HG03039 (cell line): ENCODE data around the gene KLHL3.
"Not testable (repeated sequence)": the region's sequence is repeated elsewhere in the genome, so short reads cannot be mapped to it uniquely, and the experiment has no call there.

Experiments
- ATAC-seq: cut with Tn5 transposase; IDR thresholded peaks from one replicate; pipeline ENCODE4 v1.9.1; 2021; ENCODE audit warnings: mild to moderate bottlenecking, moderate library complexity; ENCODE audit not compliant: unreplicated experiment

The KLHL3 gene, protein sequence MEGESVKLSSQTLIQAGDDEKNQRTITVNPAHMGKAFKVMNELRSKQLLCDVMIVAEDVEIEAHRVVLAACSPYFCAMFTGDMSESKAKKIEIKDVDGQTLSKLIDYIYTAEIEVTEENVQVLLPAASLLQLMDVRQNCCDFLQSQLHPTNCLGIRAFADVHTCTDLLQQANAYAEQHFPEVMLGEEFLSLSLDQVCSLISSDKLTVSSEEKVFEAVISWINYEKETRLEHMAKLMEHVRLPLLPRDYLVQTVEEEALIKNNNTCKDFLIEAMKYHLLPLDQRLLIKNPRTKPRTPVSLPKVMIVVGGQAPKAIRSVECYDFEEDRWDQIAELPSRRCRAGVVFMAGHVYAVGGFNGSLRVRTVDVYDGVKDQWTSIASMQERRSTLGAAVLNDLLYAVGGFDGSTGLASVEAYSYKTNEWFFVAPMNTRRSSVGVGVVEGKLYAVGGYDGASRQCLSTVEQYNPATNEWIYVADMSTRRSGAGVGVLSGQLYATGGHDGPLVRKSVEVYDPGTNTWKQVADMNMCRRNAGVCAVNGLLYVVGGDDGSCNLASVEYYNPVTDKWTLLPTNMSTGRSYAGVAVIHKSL

DNA sequence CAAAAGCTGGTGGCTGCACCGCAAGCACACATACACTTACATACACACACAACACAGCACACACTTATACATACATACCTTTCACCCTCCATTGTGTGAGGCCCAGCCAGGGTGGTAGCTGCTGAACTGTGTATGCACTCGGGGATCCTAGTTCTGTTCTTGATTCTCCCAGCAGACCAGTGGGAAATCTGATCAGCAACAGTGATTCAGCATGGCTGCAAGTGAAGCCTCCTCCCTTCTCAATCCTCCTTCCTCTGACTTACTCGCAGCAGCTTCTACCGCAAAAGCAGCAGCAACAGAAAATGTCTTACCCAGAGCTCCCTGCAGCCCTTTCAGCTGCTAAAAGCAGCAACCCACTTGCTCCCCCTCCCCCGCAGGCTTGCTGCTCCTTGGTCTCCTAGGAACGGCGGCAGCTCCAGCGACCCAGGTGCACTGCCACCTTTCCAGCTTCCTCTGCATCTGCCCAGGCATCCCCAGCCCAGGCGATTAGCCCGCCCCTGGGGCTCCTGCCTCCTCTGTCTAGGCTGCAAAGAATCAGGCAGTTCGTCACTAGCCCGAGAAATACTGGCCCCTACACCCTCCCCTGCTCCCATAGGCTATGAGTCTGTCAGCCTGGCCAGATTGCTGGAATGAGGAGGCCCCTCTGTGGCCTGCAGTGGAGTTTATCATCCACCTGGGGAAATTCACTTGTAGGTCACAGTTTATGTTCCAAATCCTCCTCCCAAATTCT, at the start of gene KLHL3:
KLHL3 (minus strand) TSS at position 535 of the 730 bp plus-strand sequence; CDS start at position 92, 443 bp downstream.
- ATAC-seq, result peak; percentile 47

DNA sequence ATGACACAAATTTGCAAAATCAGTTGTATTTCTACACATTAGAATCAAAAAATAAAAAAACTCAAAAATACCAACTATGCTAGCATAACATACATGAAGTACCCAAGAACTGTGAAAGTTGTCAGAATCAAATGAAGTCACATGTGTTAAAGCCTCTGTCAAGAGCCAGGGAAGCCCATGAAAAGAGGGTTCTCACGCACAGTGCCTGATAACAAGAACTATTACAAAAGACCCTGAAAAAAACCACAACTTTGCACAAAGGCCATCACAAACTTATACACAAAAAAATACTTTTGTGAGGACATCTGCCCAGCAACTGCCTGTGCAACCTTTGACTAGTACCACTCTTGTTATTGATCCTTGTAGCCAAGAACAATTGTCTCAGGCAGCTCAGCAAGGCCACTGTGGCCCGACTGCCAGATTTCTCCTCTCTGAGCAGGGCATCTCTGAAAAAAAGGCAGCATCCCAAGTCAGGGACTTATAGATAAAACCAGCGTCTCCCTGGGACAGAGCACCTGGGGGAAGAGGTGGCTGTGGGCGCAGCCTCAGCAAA, 47.2 kb upstream of the KLHL3 start:
- no peak for ATAC-seq

DNA sequence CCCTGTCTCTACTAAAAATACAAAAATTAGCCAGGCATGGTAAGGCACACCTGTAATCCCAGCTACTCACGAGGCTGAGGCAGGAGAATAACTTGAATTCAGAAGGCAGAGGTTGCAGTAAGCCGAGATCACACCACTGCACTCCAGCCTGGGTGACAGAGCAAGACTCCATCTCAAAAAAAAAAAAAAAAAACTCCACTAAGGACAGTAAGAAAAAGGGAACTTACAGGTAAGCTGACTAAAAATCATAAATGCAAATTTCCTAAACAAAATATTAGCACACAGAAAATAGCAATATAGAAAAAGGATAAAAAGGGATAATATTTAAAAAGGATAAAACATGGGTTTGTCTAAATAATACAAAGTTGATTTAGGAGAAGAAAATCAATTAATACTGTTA, 46.2 kb upstream of the KLHL3 start:
- no peak for ATAC-seq

DNA sequence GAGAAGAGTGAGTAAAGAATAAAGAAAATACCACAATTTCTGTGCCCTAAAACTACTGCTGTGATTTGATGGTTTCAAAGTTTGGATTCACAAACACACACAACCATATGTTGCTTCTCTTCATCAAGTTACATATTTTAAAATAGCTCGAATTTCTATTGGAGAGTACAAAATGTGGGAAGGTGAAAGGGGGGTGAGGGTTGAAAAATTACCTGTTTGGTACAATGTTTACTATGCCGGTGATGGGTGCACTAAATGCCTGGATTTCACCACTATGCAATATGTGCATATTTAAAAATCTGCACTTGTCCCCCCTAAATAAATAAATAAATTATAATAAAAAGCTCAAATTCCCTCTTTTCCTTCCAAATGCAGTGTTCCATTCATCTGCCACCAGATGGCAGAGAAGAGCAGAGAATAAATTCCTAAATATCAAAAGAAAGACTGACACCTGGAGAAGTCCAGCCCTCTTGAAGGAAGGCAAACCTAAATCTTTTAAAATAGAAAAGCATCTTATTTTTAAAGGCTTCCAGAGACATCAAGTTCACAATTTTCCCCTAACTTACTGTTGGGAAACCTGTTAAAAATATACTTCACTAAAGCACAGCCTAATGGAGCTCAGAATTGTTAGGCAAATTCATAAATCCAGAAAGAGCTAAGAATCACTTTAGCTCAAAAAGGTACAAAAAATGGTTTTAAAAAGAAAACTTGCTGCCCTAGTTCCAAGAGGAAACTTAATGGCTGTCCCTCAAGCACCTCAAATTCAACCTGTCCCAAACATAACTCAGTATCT, 43.1 kb upstream of the KLHL3 start:
- ATAC-seq, result no peak

DNA sequence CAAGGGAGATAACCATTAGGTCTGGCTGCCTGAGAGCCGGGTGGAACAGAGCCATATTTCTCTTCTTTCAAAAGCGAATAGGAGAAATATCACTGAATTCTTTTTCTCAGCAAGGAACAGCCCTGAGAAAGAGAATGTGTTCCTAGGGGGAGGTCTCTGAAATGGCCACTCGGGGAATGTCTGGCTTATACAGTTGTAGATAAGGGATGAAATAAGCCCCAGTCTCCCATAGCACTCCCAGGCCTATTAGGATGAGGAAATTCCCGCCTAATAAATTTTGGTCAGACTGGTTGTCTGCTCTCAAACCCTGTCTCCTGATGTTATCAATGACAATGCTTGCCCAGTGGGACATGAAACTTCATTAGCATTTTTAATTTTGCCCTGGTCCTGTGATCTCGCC, 32.0 kb upstream of the KLHL3 start:
- ATAC-seq, result not testable (repeated sequence)

DNA sequence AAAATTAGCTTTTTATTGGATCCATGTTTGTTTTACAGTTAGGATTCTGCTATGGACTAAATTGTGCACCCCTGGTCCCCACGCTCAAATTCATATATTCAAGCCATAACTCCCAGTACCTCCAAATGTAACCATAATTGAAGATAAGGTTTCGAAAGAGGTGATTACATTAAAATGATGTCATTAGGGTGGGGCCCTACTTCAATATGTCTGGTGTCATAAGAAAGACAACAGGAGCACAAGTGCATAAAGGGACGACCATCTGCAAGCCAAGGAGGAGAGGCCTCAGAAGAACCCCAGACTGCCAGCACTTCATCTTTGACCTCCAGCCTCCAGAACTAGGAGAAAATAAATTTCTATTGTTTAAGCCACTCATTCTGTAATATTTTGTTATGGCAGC, 25.7 kb upstream of the KLHL3 start:
- ATAC-seq, result no peak

DNA sequence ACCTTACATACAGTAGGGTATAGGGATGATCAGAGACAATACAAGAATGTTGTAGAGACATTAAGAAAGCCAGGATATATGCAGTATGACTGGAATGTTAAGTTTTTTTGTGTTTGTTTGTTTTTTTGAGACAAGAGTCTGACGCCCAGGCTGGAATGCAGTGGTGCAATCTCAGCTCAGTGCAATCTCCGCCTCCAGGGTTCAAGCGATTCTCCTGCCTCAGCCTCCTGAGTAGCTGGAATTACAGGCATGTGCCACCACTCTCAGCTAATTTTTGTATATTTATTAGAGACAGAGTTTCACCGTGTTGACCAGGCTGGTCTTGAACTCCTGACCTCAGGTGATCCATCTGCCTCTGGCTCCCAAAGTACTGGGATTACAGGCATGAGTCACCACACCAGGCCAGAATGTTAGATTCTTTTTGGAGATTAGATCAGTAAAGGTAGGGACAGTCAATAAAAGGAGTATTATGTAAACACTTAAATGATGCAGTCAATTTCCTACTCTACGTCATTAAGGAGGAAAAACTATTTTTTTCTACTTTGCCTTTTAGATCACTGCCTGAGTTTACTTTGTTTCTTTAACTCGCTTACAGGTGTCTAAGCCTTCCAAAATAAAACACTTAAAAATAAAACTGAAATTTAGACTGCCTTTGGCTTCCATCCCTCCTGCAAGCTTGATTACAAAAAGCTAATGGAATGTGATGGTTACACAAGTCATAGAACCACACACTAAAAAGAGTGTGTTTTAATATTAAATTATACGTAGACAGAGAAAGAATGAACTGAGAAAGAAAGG, 25.0 kb upstream of the KLHL3 start:
- ATAC-seq, result no peak

DNA sequence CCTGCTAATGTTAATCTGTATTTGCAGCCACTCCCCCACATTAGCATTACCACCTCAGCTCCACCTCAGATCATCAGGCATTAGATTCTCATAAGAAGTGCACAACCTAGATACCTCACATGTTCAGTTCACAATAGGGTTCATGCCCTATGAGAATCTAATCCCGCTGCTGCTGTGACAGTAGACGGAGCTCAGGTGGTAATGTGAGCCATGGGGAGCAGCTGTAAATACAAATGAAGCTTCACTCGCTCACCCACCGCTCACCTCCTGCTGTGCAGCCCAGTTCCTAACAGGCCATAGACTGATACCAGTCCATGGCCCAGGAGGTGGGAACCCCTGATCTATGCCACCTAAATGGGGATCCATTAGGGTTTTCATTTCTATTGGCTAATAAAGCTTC, 24.4 kb upstream of the KLHL3 start:
- ATAC-seq, result no peak

DNA sequence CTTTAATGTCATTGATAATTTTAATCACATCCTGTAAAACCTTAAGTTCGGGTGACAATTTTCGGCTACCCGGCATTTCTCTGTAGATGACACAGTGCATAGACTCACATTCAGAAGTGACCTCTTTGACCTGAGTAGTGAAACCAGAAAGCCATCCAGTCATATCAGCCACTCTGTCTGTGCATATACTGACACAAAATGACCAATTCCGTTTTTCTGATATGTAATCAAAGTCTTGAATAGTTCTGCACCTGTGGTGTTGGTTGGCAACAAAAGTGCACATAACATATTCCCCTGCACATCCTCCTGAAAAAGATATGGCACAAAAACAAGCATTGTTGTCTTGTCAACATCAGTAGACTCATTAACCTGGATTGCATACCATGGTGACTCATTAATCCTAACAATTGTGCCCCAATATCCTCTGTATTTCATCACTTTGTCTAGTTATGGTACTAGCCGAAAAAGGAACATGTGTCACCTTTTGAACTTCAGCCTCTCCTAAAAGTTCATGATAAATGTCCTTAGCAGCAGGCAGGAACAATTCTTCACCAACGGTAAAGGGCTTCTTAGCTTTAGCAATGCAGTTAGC, 22.9 kb upstream of the KLHL3 start:
- ATAC-seq, result no peak

DNA sequence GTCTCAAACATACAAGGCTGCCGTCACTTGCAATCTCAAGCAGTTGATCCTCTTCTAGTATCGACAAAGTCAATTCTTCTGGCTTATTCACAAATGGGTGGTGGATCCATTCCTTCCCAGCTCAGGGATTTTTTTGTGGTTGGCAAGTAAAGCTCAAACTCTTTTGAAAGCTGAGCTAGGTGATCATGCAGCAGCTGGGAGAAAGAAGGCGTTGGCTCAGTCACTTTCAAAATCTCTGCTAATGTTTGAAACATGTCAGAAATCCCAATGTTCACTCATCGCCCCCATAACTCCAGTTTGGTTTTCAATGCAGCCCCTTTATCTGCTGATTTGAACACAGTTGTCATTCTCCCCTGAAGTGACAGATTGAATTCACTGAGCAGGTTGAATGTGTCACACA, 22.2 kb upstream of the KLHL3 start:
- no peak for ATAC-seq

DNA sequence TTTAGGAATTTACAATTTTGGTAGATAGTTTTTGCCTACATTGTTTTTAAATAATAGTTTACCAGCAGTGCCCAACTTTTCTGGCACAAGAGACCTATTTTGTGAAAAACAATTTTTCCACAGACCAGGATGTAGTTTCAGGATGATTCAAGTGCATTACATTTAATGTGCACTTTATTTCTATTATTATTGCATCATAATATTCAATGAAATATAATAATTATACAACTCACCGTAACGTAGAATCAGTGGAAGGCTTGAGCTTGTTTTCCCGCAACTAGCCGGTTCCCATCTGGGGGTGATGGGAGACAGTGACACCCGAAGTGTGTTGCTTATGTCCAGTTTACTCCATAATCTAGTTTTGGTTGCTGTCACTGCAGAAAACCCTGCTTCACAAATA, 21.7 kb upstream of the KLHL3 start:
- ATAC-seq, result no peak

DNA sequence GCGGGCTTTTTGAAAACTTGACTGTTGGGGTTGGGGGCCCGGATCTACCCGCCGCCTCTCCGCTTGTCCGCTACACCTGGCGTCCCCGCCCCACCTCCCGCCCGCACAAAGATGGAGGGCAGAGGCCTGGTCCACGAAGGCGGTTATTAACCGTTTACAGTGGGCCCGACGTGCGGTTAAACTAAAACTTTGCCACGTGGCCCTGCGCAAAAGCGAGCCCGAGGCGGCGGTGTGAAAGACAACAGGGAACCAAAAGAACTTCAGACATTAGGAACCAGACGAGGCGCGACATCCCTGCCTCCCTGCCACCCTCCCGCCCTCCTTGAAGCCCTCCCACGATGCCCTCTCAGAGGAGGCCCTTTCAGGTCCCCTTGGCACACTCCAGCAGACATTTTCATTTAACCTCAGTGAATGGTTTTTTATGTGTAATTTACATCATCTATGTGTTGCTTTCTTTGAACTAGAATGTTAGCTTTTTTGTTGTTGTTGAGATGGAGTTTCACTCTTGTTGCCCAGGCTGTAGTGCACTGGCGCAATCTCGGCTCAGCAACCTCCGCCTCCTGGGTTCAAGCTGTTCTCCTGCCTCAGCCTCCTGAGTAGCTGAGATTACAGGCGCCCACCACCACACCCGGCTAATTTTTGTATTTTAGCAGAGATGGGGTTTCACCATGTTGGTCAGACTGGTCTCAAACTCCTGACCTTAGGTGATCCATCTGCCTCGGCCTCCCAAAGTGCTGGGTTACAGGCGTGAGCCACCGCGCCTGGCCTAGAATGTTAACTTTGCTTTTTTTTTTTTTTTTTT, 19.3 kb upstream of the KLHL3 start:
- peak; percentile 8 for ATAC-seq

DNA sequence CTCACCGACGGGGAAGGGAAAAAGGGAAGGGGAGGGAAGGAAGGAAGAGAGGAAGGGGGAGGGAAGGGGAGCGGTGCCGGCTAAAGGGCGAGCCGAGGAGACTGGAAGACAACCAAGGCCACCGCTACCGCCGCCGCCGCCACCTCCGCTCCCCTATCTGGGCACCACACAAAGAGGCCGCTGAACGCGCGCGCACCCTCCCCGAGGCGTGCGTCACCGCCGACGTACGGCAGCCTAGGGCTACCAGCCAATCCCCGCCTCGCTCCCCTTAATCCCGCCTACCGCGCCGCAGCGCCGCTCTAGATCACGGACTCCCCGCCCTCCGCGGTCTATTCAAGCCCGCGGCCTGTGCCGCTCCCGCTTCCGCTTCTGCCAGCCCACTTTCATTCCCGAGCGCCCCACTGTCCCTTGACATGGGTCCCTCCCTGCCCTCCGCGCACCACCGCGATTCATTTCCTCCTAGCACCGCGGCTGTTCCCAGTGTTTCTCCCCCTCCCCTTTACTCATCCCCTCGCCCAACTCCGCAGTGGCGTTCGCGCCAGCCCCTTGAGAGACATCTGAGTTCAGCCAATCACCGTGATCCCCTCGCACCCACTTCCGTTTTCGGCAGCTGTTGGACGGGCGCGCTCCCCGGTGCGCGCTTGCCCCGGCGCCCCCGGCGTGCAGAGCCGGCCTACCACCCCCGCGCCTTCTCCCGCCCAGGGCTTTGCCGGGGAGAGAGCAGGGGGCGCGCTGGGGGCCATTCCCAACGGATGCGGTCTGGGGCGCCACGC, 18.5 kb upstream of the KLHL3 start, which contains the start of gene HNRNPA0:
HNRNPA0 (minus strand) TSS at position 176 of the 773 bp plus-strand sequence. CDS start 297 bp downstream, outside the sequence.
- peak; percentile 78 for ATAC-seq

DNA sequence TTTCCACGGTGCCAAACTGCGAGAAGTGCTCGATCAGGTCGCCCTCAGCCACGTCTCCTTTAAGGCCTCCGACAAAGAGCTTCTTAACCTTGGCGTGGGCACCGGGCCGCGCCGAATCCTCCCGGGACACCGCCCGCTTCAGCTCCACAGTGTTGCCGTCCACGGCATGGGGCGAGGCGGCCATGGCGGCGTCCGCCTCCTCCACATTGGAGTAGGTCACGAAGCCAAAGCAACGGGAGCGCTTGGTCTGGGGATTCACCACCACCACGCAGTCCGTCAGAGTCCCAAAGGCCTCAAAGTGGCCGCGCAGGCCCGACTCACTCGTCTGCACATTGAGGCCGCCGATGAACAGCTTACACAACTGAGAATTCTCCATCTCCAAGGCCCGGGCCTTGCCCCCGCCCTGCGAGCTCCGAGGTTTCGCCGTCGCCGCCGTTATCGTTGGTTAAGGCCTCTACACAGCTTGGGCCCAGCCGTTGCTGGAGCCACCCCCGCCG, 17.9 kb upstream of the KLHL3 start:
- ATAC-seq, result peak; percentile 14

DNA sequence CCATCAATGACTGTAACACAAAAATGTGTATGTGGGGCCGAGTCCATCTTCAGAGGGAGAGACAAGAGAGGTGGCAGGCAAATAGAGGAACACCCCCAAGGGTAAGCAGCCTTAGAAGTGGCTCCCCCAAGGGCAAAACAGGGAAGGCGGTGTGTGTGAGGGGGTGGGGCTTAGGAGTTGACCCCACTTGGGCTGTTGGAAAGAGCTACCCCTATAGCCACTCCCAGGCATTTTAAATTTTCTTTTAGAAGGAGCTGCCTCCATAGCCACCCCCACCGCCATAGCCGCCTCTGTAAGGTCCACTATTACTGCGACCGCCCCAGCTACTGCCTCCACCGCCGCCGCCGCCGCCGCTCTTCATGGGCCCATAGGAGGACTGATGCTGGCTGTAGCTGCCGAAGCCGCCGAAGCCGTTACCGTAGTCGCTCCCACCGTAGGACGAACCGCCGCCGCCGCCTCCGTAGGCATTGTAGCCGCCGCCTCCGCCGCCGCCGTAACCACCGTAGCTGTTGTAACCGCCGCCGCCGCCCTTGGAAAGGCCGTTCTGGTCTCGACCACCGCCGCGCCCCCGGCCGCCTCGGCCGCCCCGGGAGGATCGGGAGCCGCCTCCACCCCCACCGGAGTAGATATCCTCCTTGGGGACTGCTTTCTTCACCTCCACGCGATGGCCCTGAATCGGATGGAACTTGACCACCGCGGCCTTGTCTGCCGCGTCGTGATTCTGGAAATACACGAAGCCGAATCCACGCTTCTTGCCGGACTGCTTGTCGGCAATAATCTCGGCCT, 17.2 kb upstream of the KLHL3 start:
- ATAC-seq, result no peak

DNA sequence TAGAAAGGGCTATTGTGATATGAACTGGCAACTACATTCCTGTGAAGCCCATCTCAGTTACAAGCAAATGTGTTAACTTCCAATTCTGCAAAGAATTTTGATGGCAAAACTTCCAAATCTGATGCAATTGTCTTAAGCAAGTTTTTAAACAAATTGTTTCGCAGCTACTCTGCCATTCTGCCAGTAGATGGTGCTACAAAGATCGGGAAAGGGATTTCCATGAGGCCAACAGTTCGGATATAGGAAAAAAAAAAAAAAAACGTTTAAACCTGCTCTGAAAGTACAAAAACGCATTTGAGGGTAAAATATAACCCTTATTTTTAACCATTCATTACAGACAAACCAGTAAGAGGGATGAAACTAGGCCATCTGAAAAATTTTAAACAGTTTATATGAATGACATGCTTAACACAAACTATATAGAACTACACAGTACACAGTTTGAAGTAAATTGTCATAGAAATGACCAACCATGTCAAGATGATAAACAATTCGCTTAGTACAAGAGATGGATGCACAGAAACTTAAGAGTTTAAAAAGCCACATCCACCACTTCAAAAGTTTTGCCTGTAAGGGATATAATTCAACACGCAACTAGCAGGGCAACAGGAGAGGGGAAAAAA, 16.1 kb upstream of the KLHL3 start:
- ATAC-seq, result no peak
